HUDEP-2 (cell line): ENCODE data around the gene CPLX3.

Experiments used
- DNase-seq, 76 experiments: peaks; one replicate each; lab custom pipeline; 2025; ENCODE audit not compliant: unreplicated experiment in 76 of 76; lab: John Stamatoyannopoulos, UW

CPLX3 gene

DNA sequence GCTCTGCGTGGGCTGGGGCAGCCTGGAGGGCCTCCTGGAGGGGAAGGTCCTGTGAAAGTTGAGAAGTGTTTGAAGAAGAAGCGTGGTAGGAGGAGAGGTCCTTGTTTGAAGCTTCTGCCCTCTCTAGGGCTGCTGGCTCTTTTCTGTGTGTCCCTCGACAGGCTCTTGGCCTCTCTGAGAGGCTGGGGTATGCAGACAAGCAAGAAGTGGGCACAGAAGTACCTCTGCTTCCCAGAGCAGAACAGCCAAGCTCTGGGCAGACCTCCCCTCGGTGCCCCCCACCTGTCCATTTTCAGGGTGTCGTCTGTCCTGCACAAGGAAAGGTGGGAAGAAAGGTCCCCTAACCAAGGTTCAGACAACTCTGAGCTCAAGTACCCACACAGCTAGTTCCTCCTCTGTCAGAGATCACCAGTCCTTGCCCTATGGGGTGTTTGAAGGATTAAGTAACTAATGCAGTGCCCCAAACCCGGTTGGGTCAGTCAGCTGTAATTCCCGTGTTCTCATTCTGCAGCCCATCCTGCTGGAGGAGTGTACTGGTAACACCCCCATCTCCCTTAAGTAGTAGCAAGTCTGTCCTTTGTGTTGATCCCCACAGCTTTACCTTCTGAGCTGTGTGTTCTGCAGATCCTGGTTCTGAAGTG lies 38.3 kb upstream of the CPLX3 start:
- no peak for DNase-seq

GRCh38 chr15:74788683-74789151 lies 37.7 kb upstream of the CPLX3 start:
- DNase-seq: no peak

DNA sequence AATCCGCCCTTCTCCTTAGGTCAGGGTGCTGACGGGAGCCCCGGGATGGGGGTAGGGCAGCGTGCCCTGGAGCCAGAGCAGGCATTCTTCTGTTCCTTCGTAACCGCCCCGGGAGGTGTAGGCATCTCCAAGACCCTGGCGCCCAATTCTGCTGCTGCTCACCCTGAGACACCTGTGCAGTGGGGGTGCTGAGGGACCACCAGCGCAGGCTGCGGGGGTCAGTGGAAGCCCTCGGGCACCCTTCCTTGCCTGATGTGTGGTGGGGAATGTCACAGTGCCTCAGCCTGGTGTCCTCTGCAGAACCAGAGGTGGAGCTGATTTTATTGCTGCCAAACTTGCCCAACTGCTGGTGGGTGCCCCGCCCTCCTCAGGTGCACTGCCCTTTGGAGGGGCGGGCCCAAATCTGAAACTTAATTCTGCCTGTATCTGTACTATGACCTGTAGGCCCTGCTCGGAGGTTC lies 37.2 kb upstream of the CPLX3 start:
- DNase-seq: peak in 1 of 76 experiments; percentile 12

GRCh38 chr15:74789741-74790079 lies 36.7 kb upstream of the CPLX3 start:
- DNase-seq: no peak

DNA sequence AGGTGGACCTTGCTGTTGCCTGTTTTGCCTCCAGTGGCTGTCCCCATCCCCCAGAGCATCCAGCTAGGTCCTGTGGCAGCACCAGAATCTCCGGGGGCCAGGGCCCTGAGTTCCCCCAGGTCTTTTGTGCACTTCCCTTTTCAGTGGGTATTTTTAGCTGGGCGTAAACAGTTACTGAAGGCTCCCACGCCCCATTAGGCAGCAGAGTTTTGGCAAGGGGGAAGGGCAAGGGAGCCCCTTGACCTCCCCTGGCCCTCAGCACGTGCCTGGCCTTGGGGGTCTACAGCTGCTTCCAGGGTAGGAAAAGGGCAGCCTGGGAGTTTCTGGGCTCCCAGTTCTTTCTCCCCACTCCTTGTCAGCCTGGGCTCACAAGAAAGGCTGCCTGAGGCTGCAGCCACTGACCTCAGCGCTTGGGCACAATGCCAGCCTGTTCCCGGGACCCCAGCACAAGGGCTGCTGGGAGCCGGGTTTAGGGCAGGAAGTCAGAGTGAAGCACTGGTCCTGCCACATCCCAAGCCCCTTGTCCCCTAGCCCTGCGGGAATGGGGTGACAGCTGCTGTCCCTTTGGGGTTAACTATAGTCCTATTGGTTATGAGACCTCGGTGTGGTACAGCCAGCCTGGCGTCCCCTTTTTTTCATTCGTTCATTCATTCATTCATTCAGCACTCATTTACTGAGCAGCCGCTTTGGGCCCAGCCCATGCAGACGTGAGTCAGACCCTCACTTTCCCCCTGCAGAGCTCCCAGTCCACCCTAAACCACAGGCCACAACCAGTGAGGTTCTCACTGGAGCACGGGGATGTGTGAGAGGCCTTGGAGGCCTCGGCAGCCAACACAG lies 36.1 kb upstream of the CPLX3 start:
- DNase-seq: peak in 47 of 76 experiments; percentile 10 to 66 (median 35)

GRCh38 chr15:74791007-74791406 lies 35.4 kb upstream of the CPLX3 start:
- DNase-seq: no peak

GRCh38 chr15:74791667-74792066 lies 34.8 kb upstream of the CPLX3 start:
- DNase-seq: no peak

- DNase-seq: no peak
Measured at GRCh38 chr15:74792227-74793016, 34.0 kb upstream of the CPLX3 start.

DNA sequence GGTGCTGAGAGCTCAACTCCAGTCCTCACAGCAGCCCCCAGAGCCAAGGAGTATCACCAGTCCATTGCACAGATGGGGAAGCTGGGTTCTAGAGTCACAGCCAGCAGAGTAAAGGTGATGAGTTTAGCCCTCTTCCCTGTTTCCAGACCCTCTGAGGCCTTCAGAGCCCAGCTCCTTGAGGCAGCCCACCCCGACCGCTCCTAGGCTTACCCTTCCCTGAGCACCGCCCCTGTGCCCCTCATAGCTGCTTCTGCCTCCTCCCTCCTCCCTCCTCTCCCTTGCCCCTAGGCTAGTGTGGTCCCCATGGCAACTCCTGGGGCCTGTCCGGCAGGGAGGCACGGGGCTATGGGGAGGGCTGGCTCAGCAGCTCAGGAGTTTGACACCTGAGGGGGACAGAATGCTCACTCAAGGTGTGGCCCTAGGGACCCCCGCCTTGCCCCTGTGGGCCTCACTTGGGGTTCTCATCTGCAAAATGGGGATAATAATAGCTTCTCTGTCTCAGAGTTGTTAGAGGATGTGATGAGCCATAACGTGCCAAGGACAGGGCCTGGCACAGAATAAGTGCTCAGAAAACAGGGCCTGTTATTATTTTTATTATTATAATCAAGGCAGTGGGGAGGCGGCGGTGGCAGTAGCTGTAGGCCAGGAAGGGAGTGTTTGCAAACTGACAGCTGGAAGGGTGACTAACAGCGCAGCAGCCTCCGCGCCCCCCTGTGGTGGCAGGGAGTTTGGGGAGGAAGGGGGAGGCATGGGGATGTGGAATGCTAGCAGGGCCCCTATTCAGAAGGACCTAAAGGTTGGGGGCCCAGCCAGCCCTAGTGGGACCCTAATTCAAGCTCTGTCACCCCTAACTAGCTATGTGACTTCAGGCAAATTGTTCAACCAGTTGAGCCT lies 33.0 kb upstream of the CPLX3 start:
- peak in 12 of 76 experiments; percentile 13 to 44 (median 20) for DNase-seq

DNA sequence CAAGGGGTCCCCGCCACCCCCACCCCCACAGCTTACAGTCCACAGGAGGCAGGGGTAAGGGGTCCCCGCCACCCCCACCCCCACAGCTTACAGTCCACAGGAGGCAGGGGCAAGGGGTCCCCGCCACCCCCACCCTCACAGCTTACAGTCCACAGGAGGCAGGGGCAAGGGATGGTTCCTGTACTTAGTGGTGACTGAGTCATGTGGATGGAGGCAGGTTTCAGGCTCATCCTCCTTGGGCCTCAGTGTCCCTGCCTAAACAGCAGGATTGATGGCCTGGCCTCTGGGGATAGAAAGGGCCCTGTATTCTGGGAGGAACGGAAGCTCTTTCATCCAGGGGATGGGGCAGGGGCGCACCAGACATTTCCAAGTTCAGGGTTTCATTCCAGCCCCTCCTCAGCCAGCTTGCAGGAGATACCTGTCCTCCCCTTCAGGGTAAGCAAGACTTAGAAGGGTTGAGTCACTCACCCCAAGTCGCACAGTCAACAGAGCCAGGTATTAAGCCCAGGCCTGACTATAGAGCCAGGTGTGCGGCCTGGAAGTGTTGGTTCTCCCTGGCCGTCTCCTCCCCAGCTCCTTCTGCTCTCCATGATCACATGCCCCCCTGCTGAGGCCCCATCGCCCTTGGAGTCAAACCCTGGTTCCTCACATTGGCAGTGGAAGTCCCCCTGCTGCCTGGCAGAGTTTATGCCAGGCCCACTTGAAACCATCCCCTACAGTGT lies 32.0 kb upstream of the CPLX3 start:
- DNase-seq: no peak

DNA sequence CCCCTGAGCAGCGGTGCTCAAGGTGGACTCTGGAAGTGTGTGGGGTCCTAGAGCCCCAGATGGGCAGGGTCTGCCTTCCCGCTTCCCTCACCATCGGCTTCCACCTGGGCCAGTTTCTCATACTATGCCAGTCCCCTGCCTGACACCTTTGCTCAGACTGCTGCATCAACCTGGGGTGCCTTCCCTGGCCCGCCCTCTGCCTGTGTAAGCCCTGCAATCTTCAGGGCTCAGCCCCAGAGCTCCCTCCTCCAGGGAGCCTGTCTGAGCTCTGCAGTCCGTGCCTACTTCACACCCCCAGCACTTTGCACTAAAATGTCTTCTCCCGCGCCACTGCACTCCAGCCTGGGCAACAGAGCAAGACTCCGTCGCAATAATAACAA lies 31.5 kb upstream of the CPLX3 start:
- DNase-seq: no peak

- DNase-seq: no peak
Measured at GRCh38 chr15:74795966-74796625, 30.3 kb upstream of the CPLX3 start.

- DNase-seq: no peak
Measured at GRCh38 chr15:74798388-74799254, 27.8 kb upstream of the CPLX3 start.

DNA sequence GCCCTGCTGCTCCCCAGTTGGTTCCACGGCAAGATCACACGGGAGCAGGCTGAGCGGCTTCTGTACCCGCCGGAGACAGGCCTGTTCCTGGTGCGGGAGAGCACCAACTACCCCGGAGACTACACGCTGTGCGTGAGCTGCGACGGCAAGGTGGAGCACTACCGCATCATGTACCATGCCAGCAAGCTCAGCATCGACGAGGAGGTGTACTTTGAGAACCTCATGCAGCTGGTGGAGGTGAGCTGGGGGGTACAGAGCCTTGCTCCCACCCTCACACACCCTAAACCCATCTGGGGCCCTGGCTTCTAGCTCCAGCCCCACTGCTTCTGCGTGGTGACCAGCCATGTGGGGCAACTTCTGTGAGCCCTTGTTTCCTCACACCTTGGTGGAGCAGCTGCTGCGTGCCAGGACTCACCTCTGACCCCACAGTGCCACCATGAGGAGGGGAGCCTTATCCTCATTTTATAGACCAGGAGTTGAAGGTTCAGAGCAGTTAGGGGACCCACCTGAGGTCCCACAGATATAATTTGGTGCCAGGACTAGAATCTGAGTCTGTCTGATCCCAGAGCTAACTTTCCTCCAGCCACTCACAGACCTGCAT lies 27.1 kb upstream of the CPLX3 start:
- no peak for DNase-seq

DNA sequence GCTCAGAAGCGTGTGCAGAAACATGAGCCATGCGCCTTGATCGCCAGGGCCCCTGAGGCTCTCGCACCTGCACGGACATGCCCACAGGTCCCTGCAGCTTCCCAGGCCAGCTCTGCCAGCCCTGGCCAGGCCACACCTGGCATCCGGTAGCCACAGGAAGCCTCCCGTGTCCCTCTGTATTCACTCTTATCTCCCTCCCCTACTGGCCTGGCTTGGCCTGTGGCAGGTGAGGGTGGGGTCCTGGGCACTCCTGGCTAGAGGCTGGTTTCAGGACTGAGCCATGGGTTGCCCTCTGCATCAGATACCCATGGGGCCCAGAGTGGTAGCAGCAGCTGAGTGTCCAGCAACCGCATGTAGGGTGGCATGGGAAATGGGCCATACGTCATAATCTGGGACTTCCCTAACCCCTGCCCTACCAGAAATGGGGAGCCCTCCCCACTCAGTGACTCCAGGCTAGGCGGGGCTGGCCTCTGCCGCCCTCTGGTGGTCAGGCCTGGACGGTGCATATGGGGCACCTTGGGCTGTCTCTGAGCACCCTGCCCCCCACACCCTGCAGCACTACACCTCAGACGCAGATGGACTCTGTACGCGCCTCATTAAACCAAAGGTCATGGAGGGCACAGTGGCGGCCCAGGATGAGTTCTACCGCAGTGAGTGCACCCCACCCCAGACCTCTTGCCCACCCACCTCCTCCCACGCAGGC lies 26.4 kb upstream of the CPLX3 start:
- DNase-seq: peak in 68 of 76 experiments; percentile 11 to 82 (median 64)

DNA sequence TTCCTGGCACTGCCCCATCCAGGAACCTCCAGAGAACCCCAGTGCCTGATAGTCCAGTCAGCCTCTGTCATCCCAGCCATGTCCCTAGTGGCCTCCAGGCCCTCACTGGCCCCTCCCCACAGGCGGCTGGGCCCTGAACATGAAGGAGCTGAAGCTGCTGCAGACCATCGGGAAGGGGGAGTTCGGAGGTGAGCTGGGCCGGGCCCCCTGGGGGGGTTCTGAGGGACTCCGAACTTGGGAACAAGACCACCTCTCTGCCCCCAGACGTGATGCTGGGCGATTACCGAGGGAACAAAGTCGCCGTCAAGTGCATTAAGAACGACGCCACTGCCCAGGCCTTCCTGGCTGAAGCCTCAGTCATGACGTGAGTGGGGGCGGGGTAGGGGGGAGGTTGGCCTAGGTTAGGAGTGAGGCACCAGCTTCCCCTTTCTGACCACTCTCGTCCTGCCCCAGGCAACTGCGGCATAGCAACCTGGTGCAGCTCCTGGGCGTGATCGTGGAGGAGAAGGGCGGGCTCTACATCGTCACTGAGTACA lies 25.8 kb upstream of the CPLX3 start:
- no peak for DNase-seq
